ENCODE measurements around the gene STRBP. TPM values are rescaled to one million over a fixed set of nuclear protein-coding genes. Genes with fewer than 3 reads are reported as not detected.

The STRBP gene
- total RNA-seq, 1 donor from 2014 or later: 65.9 TPM

DNA sequence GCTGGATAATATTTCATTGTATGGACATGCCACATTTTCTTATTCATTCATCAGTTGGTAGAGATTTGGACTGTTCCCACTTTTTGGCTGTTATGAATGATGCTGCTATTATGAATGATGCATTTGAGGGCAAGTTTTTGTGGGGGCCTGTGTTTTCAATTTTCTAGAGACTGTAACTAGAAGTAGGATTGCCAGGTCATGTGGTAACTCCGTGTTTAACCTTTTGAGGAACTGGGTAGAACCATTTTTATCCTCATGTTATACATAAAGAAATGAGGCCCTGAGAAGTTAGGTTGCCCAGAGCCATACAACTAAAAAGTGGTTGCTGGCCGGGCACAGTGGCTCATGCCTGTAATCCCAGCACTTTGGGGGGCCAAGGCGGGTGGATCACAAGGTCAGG is 22.4 kb upstream of the STRBP start:
- Mint-ChIP-seq H3K36me3 (no peaks in the 10 kb centered on the region), H3K9me3 (peaks cover 4% of the 10 kb centered on the region), H3K4me1 (no peaks in the 10 kb centered on the region), H3K27me3 (ENCODE audit: low read depth) (no peaks in the 10 kb centered on the region), H3K4me3 (no peak overlapping the region), H3K27ac (no peak overlapping the region)
- no peak for DNase-seq (ENCODE audit: low spot score in 2 of 2, unreplicated experiment in 2 of 2)
- TF ChIP-seq, protein P1, sequence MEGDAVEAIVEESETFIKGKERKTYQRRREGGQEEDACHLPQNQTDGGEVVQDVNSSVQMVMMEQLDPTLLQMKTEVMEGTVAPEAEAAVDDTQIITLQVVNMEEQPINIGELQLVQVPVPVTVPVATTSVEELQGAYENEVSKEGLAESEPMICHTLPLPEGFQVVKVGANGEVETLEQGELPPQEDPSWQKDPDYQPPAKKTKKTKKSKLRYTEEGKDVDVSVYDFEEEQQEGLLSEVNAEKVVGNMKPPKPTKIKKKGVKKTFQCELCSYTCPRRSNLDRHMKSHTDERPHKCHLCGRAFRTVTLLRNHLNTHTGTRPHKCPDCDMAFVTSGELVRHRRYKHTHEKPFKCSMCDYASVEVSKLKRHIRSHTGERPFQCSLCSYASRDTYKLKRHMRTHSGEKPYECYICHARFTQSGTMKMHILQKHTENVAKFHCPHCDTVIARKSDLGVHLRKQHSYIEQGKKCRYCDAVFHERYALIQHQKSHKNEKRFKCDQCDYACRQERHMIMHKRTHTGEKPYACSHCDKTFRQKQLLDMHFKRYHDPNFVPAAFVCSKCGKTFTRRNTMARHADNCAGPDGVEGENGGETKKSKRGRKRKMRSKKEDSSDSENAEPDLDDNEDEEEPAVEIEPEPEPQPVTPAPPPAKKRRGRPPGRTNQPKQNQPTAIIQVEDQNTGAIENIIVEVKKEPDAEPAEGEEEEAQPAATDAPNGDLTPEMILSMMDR (IDR thresholded peaks at IDR 0.05; ENCODE audit: unreplicated experiment): no peak

DNA sequence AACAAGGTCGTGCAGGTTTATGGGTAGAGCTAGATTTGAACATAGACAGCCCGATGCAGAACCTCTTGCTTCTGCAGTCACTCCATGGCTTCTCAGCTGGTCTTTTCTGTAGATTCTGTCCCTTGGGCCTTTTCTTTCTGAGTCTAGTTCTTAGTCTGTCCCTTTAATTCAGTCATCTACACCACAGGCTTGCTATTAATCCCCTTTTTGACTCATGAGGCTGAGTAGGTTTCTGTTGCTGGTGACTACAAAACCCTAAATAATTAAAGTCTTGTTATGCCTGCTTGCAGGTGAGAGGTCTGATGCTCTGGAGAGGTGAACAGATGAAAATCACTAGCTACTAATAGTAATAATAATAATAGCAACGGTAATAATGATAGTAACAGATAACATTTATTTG is 19.3 kb upstream of the STRBP start:
- Mint-ChIP-seq H3K4me1 (no peaks in the 10 kb centered on the region), H3K36me3 (no peaks in the 10 kb centered on the region), H3K4me3 (no peak overlapping the region), H3K27ac (no peak overlapping the region), H3K27me3 (ENCODE audit: low read depth) (no peaks in the 10 kb centered on the region), H3K9me3 (peaks cover 4% of the 10 kb centered on the region)
- TF ChIP-seq, protein P1 (IDR thresholded peaks at IDR 0.05; ENCODE audit: unreplicated experiment): no peak
- DNase-seq (ENCODE audit: low spot score in 2 of 2, unreplicated experiment in 2 of 2): no peak

DNA sequence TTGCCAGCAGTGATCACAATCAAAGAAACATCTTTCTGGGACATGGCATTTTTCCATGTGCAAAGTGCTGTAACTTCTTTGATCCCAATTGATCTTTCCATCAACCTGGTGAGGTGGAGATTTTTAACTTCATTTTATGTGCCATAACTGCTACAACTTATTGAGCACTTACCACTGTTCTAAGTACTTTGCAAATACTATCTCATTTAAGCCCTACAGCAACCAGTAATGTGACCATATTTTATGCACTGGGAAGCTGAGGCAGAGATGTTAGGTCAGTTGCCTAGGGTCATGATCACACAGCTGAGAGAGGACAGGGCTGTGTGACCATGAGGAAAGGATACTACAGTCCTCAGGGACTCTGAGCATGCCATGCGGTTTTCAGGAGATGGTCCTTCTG is 17.9 kb upstream of the STRBP start:
- Mint-ChIP-seq H3K27me3 (ENCODE audit: low read depth) (no peaks in the 10 kb centered on the region), H3K4me1 (no peaks in the 10 kb centered on the region), H3K36me3 (no peaks in the 10 kb centered on the region), H3K9me3 (no peaks in the 10 kb centered on the region), H3K27ac (no peak overlapping the region), H3K4me3 (no peak overlapping the region)
- DNase-seq (ENCODE audit: low spot score in 2 of 2, unreplicated experiment in 2 of 2): no peak
- TF ChIP-seq, protein P1 (IDR thresholded peaks at IDR 0.05; ENCODE audit: unreplicated experiment): no peak

GRCh38 chr9:123284656-123285055 is 16.3 kb upstream of the STRBP start:
- H3K4me1 Mint-ChIP-seq: no peaks in the 10 kb centered on the region
- H3K4me3 Mint-ChIP-seq: no peak overlapping the region
- H3K9me3 Mint-ChIP-seq: no peaks in the 10 kb centered on the region
- TF ChIP-seq, protein P1 (IDR thresholded peaks at IDR 0.05; ENCODE audit: unreplicated experiment): no peak
- no peaks in the 10 kb centered on the region for H3K36me3 Mint-ChIP-seq
- H3K27me3 Mint-ChIP-seq (ENCODE audit: low read depth): no peaks in the 10 kb centered on the region
- DNase-seq (ENCODE audit: low spot score in 2 of 2, unreplicated experiment in 2 of 2): no peak
- H3K27ac Mint-ChIP-seq: no peak overlapping the region

DNA sequence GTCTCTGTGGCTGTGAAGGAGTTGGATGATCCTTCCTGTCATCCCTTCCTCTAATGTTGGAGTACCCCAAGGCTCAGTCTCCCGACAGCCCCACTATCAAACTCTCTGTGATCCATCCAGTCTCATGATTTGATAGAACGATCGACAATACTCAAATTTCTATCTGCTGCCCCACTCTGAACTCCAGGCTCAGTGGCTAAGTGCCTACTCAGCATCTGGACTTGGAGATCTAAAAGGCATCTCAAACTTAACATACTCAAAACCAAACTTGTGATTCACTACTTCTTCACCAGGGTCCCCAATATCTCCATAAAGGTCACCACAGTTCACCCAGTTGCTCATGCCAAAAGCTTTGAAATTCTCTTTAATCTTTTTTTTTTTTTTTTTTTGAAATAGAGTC is 15.1 kb upstream of the STRBP start:
- Mint-ChIP-seq H3K9me3 (peaks cover 8% of the 10 kb centered on the region), H3K4me1 (no peaks in the 10 kb centered on the region), H3K27ac (no peak overlapping the region), H3K36me3 (no peaks in the 10 kb centered on the region), H3K27me3 (ENCODE audit: low read depth) (no peaks in the 10 kb centered on the region), H3K4me3 (no peak overlapping the region)
- TF ChIP-seq, protein P1 (IDR thresholded peaks at IDR 0.05; ENCODE audit: unreplicated experiment): no peak
- no peak for DNase-seq (ENCODE audit: low spot score in 2 of 2, unreplicated experiment in 2 of 2)

GRCh38 chr9:123283048-123283408 is 14.6 kb upstream of the STRBP start:
- Mint-ChIP-seq H3K27ac (no peak overlapping the region), H3K27me3 (ENCODE audit: low read depth) (no peaks in the 10 kb centered on the region), H3K36me3 (no peaks in the 10 kb centered on the region), H3K4me1 (no peaks in the 10 kb centered on the region), H3K4me3 (no peak overlapping the region), H3K9me3 (peaks cover 8% of the 10 kb centered on the region)
- no peak for DNase-seq (ENCODE audit: low spot score in 2 of 2, unreplicated experiment in 2 of 2)
- TF ChIP-seq, protein P1 (IDR thresholded peaks at IDR 0.05; ENCODE audit: unreplicated experiment): no peak
